Measurements from ENCODE around the gene ZCCHC18.

The ZCCHC18 gene

GRCh38 chrX:104130808-104131207 lies 18.5 kb downstream of the ZCCHC18 start:
- H3K4me3 ChIP-seq (ENCODE audit: low read length in 2 of 2) = no peak overlapping the region
- peaks cover 0 to 3% of the 10 kb centered on the region in 2 donors for H3K27me3 ChIP-seq (ENCODE audit: control insufficient read depth in 2 of 2, insufficient read depth in 2 of 2, low read length in 2 of 2)
- no peaks in the 10 kb centered on the region for H3K9me3 ChIP-seq (ENCODE audit: control insufficient read depth in 2 of 2, low read length in 2 of 2)

GRCh38 chrX:104134583-104135261 lies 22.4 kb downstream of the ZCCHC18 start:
- no peaks in the 10 kb centered on the region for H3K27me3 ChIP-seq (ENCODE audit: control insufficient read depth in 2 of 2, insufficient read depth in 2 of 2, low read length in 2 of 2)
- H3K4me3 ChIP-seq (ENCODE audit: low read length in 2 of 2) = no peak overlapping the region
- H3K9ac ChIP-seq (ENCODE audit: low read depth in 1 of 2, low read length in 2 of 2) = no peak overlapping the region
- H3K9me3 ChIP-seq (ENCODE audit: control insufficient read depth in 2 of 2, low read length in 2 of 2) = no peaks in the 10 kb centered on the region
- H3K27ac ChIP-seq (ENCODE audit: low read depth in 2 of 2, low read length in 2 of 2) = no peak overlapping the region
- H3K4me1 ChIP-seq (ENCODE audit: control insufficient read depth in 2 of 2, insufficient read depth in 2 of 2, low read length in 2 of 2) = peaks cover 0 to 4% of the 10 kb centered on the region in 2 donors
- peaks cover 5 to 8% of the 10 kb centered on the region in 2 donors for H3K36me3 ChIP-seq (ENCODE audit: control insufficient read depth in 2 of 2, insufficient read depth in 2 of 2, low read length in 2 of 2)

More at GRCh38 chrX:104130808-104131207, 18.5 kb downstream of the ZCCHC18 start:
- H3K9ac ChIP-seq (ENCODE audit: low read depth in 1 of 2, low read length in 2 of 2) = no peak overlapping the region
- no peak overlapping the region for H3K27ac ChIP-seq (ENCODE audit: low read depth in 2 of 2, low read length in 2 of 2)
- H3K36me3 ChIP-seq (ENCODE audit: control insufficient read depth in 2 of 2, insufficient read depth in 2 of 2, low read length in 2 of 2) = peaks cover 8 to 12% of the 10 kb centered on the region in 2 donors
- H3K4me1 ChIP-seq (ENCODE audit: control insufficient read depth in 2 of 2, insufficient read depth in 2 of 2, low read length in 2 of 2) = no peaks in the 10 kb centered on the region

GRCh38 chrX:104135677-104136076 lies 23.4 kb downstream of the ZCCHC18 start:
- H3K27ac ChIP-seq (ENCODE audit: low read depth in 2 of 2, low read length in 2 of 2) = no peak overlapping the region
- no peak overlapping the region for H3K4me3 ChIP-seq (ENCODE audit: low read length in 2 of 2)

GRCh38 chrX:104136241-104137019 lies 24.1 kb downstream of the ZCCHC18 start:
- Histone ChIP-seq H3K27me3 (ENCODE audit: control insufficient read depth in 2 of 2, insufficient read depth in 2 of 2, low read length in 2 of 2) (no peaks in the 10 kb centered on the region), H3K36me3 (ENCODE audit: control insufficient read depth in 2 of 2, insufficient read depth in 2 of 2, low read length in 2 of 2) (no peaks in the 10 kb centered on the region), H3K4me3 (ENCODE audit: low read length in 2 of 2) (peak overlapping the region in 1 of 2 donors; percentile 60), H3K4me1 (ENCODE audit: control insufficient read depth in 2 of 2, insufficient read depth in 2 of 2, low read length in 2 of 2) (peaks cover 0 to 4% of the 10 kb centered on the region in 2 donors), H3K27ac (ENCODE audit: low read depth in 2 of 2, low read length in 2 of 2) (no peak overlapping the region), H3K9ac (ENCODE audit: low read depth in 1 of 2, low read length in 2 of 2) (no peak overlapping the region), H3K9me3 (ENCODE audit: control insufficient read depth in 2 of 2, low read length in 2 of 2) (no peaks in the 10 kb centered on the region)

More at GRCh38 chrX:104135677-104136076, 23.4 kb downstream of the ZCCHC18 start:
- H3K9ac ChIP-seq (ENCODE audit: low read depth in 1 of 2, low read length in 2 of 2) = no peak overlapping the region
- no peaks in the 10 kb centered on the region for H3K9me3 ChIP-seq (ENCODE audit: control insufficient read depth in 2 of 2, low read length in 2 of 2)
- peaks cover 0 to 4% of the 10 kb centered on the region in 2 donors for H3K4me1 ChIP-seq (ENCODE audit: control insufficient read depth in 2 of 2, insufficient read depth in 2 of 2, low read length in 2 of 2)
- no peaks in the 10 kb centered on the region for H3K36me3 ChIP-seq (ENCODE audit: control insufficient read depth in 2 of 2, insufficient read depth in 2 of 2, low read length in 2 of 2)
- no peaks in the 10 kb centered on the region for H3K27me3 ChIP-seq (ENCODE audit: control insufficient read depth in 2 of 2, insufficient read depth in 2 of 2, low read length in 2 of 2)

GRCh38 chrX:104137496-104137895 lies 25.2 kb downstream of the ZCCHC18 start:
- peaks cover 0 to 4% of the 10 kb centered on the region in 2 donors for H3K4me1 ChIP-seq (ENCODE audit: control insufficient read depth in 2 of 2, insufficient read depth in 2 of 2, low read length in 2 of 2)
- H3K27ac ChIP-seq (ENCODE audit: low read depth in 2 of 2, low read length in 2 of 2) = no peak overlapping the region
- H3K9ac ChIP-seq (ENCODE audit: low read depth in 1 of 2, low read length in 2 of 2) = no peak overlapping the region
- no peaks in the 10 kb centered on the region for H3K36me3 ChIP-seq (ENCODE audit: control insufficient read depth in 2 of 2, insufficient read depth in 2 of 2, low read length in 2 of 2)
- H3K27me3 ChIP-seq (ENCODE audit: control insufficient read depth in 2 of 2, insufficient read depth in 2 of 2, low read length in 2 of 2) = no peaks in the 10 kb centered on the region
- H3K9me3 ChIP-seq (ENCODE audit: control insufficient read depth in 2 of 2, low read length in 2 of 2) = no peaks in the 10 kb centered on the region
- H3K4me3 ChIP-seq (ENCODE audit: low read length in 2 of 2) = no peak overlapping the region

GRCh38 chrX:104141087-104141760 lies 28.9 kb downstream of the ZCCHC18 start:
- no peaks in the 10 kb centered on the region for H3K9me3 ChIP-seq (ENCODE audit: control insufficient read depth in 2 of 2, low read length in 2 of 2)
- H3K36me3 ChIP-seq (ENCODE audit: control insufficient read depth in 2 of 2, insufficient read depth in 2 of 2, low read length in 2 of 2) = no peaks in the 10 kb centered on the region
- H3K4me1 ChIP-seq (ENCODE audit: control insufficient read depth in 2 of 2, insufficient read depth in 2 of 2, low read length in 2 of 2) = peaks cover 0 to 2% of the 10 kb centered on the region in 2 donors
- no peak overlapping the region for H3K27ac ChIP-seq (ENCODE audit: low read depth in 2 of 2, low read length in 2 of 2)
- no peak overlapping the region for H3K9ac ChIP-seq (ENCODE audit: low read depth in 1 of 2, low read length in 2 of 2)
- no peaks in the 10 kb centered on the region for H3K27me3 ChIP-seq (ENCODE audit: control insufficient read depth in 2 of 2, insufficient read depth in 2 of 2, low read length in 2 of 2)
- no peak overlapping the region for H3K4me3 ChIP-seq (ENCODE audit: low read length in 2 of 2)

- Histone ChIP-seq H3K27ac (ENCODE audit: low read depth in 2 of 2, low read length in 2 of 2) (no peak overlapping the region), H3K36me3 (ENCODE audit: control insufficient read depth in 2 of 2, insufficient read depth in 2 of 2, low read length in 2 of 2) (no peaks in the 10 kb centered on the region), H3K27me3 (ENCODE audit: control insufficient read depth in 2 of 2, insufficient read depth in 2 of 2, low read length in 2 of 2) (no peaks in the 10 kb centered on the region), H3K4me3 (ENCODE audit: low read length in 2 of 2) (no peak overlapping the region), H3K9me3 (ENCODE audit: control insufficient read depth in 2 of 2, low read length in 2 of 2) (no peaks in the 10 kb centered on the region), H3K9ac (ENCODE audit: low read depth in 1 of 2, low read length in 2 of 2) (no peak overlapping the region), H3K4me1 (ENCODE audit: control insufficient read depth in 2 of 2, insufficient read depth in 2 of 2, low read length in 2 of 2) (no peaks in the 10 kb centered on the region)
These were observed 38.7 kb downstream of the ZCCHC18 start for GRCh38 chrX:104151037-104151436.

- peak within 1 kb of the TSS; percentile 63 to 81 for H3K9ac ChIP-seq (ENCODE audit: low read depth in 1 of 2, low read length in 2 of 2)
- H3K4me3 ChIP-seq (ENCODE audit: low read length in 2 of 2) = peak within 1 kb of the TSS; percentile 79 to 84
- no peaks in the 10 kb centered on the region for H3K9me3 ChIP-seq (ENCODE audit: control insufficient read depth in 2 of 2, low read length in 2 of 2)
- H3K27me3 ChIP-seq (ENCODE audit: control insufficient read depth in 2 of 2, insufficient read depth in 2 of 2, low read length in 2 of 2) = peaks cover 0 to 4% of the 10 kb centered on the region in 2 donors
- H3K4me1 ChIP-seq (ENCODE audit: control insufficient read depth in 2 of 2, insufficient read depth in 2 of 2, low read length in 2 of 2) = no peaks in the 10 kb centered on the region
- H3K27ac ChIP-seq (ENCODE audit: low read depth in 2 of 2, low read length in 2 of 2) = peak within 1 kb of the TSS; percentile 88 to 90
- no peaks in the 10 kb centered on the region for H3K36me3 ChIP-seq (ENCODE audit: control insufficient read depth in 2 of 2, insufficient read depth in 2 of 2, low read length in 2 of 2)
These were observed 44.6 kb downstream of the ZCCHC18 start, which contains the start of gene SLC25A53 for GRCh38 chrX:104156630-104157529. Gene SLC25A53, minus strand, starts transcription at chrX:104157009. Its CDS starts 51,752 bp downstream, at chrX:104105257.
